GM21447 (cell line): Measurements from ENCODE around the gene CTNNBL1.

ENCODE experiments used
- ATAC-seq: cut with Tn5 transposase; IDR thresholded peaks from one replicate; pipeline ENCODE4 v1.9.1; 2021; ENCODE audit not compliant: unreplicated experiment

Gene CTNNBL1

DNA sequence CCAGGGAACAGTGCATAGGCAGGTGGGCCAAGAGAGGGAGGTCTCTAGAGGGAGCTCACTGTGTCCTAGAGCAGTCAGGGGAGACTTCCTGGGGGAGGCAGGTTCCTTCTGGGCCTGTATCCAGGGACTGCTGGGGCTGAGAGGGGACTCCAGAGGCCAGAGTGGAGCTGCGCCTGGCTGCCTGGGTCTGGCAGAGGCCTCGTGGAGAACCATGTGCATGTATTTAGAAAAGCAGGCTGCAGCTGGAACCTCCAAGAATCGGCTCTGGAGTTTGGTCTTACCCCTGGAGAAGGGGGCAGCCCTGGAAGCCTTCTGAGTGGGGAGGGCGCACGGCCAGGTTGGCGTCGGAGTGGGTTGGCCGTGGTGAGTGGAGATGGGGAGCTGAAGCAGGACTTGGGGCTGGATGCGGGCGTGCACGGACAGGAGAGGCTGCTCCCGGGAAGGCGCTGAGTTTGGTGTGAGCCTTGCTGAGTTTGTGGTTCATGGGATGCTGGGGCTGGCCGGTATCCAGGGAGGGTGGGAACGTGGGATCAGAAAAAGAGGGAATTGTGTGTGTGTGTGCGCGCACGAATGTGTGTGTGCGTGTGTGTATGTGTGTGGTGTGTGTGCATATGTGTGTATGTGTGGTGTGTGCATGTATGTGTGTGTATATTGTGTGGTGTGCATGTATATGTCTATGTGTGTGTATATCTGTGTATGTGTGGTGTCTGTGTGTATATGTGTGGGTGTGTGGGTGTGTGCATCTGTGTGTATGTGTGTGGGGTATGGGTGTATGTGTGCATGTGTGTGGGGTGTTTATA, 219.9 kb downstream of the CTNNBL1 start:
- no peak for ATAC-seq

- ATAC-seq: no peak
Observed at GRCh38 chr20:37914367-37914671, 220.5 kb downstream of the CTNNBL1 start.

DNA sequence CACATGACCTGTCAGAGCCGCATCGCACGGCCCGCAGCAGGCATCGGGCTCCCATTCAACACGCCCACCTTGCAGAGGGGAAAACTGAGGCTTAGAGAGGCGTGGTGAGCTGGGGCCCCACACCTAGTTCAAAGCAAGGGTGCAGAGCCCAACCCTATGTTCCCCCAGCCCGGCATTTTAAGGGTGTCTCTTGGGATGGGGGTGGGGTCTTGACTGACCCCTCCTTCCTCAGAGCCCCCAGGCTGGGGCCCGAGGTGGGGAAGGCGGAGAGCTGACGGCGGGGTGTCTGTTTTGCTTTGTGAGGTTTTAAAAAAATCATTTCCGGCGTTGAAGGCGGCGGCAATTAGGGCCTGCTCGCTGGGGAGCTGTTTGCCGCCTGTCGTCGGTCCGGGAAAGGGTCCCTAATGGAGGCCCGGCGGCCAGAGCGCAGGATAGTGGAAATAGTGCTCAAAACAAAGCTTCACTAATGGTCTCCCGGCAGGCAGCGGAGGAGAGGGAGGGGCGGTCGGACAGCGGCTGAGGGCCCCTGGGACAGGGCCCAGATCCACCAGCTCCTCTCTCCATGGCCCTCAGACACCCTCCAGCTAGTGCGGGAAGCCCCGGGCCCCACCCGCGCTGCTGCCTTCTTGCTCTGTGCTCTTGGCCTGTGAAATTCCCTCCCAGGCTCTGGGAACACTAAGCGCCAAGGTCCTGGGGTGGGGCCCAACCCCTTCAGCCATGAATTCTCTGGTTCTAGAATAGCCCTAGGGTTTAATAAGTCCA, 221.0 kb downstream of the CTNNBL1 start:
- ATAC-seq: no peak

GRCh38 chr20:37915434-37915787, 221.6 kb downstream of the CTNNBL1 start:
- ATAC-seq: no peak

GRCh38 chr20:37915800-37916570, 222.2 kb downstream of the CTNNBL1 start:
- no peak for ATAC-seq

DNA sequence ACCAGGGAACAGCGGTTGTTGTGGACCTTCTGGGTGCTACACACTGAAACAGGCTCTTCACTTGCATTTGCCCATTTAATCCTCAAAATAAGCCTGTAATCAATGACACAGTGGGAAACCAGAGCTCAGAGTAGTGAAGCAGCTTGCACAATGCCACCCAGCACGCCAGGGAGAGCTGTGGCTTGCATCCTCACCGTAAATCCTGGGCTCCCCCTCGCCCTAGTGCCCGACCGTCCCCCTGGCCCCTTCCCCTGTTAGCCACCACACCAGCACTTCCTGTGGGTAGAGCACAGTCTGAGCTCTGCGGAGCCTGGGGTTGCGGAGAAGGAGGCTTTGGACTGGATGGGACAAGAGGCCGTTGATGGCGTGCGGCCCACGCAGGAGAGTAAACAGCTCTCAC, 223.6 kb downstream of the CTNNBL1 start:
- no peak for ATAC-seq

DNA sequence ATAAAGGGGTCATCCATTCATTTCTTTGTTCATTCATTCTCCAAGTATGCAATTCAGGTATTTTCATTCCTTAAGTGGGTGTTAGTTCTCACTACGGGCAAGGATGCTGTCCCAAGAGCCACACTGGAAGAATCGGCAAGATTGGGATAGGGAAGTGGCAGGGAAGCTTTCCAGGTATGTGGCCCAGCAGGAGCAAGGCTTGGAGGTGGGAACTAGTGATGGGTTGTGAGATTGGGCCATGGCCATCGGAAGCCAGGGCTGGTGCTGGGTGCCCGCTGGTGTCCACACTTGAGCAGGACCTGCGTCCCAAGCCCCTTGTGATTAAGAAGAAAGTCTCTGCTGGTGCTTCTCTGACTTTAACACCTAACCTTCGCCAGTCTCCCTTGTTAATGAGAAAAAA, 224.2 kb downstream of the CTNNBL1 start:
- ATAC-seq: no peak

DNA sequence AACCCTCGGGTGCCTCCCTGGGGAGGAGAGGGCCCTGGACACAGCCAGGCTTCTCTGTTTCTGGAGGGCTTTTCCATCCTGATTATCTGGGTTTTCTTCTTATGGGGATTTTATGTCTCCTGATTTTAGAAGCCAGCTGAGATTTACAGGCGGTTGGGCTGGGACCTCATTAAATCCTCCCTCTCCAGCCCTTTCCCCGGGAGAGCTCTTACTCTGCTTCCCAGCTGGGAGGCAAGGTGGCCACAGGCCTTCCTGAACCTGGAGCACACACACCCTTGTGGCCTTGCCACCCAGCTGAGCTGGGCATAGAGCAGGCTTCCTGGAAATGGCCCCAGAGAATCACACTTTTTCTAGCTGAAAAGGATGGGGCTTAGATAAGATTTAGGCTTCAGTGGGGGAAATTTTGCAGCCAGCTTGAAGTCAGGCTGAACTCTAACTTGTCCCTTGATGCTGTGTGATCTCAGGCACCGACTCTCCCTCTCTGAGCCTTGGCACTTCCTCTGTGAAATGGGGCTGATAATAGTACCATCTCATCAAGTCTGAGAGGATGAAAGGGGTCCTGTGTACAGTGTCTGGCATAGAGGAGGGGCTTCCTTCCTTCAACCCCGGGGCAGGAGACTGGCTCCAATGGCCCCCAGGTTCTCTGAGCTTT, 225.7 kb downstream of the CTNNBL1 start:
- no peak for ATAC-seq

- ATAC-seq: no peak
Observed at GRCh38 chr20:37920270-37920669, 226.4 kb downstream of the CTNNBL1 start.

GRCh38 chr20:37920679-37921322, 227.0 kb downstream of the CTNNBL1 start:
- ATAC-seq: no peak

DNA sequence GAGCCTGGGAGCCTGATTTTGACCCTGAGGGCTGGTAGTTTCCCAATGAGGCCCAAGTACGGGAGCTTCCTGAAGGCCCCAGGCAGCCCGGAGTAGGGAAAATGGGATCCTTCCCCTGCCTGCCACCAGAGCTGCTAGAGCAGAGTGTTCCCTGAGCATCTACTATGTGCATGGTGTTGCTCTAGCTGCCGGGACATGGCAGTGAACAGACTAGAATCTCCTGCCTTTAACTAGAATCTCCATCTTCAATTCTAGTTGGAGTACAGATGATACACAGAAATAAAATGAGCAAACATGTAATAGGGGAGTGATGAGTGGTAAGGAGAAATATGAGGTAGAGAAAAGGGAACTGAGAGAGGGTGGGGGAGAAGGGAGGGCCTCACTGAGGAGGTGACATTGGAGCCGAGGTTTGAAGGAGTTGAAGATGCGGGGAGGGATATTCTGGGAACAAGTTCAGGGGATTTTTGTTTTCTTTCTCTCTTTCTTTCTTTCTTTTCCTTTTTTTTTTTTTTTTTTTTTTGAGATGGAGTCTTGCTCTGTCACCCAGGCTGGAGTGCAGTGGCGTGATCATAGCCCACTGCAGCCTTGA, 227.6 kb downstream of the CTNNBL1 start:
- ATAC-seq: peak; percentile 68
